ENCODE measurements around the gene SLC10A7.

Gene SLC10A7

DNA sequence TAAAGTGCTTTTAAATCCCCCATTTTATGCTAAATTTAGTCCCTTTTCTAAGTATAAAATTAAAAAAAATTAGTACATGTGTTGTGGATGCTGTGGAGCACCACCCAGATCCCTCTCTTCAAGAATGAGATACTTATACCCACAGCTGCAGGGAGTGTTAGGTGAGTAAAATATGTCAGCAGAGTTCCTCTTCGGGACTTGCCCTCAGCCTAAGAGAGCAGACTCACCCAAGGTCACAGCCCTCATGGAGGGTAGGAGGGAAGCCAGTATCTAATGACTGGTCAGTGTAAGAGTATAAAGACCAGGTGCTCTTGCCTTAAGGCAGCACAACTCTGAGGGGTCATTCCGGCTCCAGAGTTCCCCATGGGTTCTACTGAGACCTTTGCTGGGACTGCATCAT, 218.9 kb downstream of the SLC10A7 start:
- ATAC-seq = no peak

DNA sequence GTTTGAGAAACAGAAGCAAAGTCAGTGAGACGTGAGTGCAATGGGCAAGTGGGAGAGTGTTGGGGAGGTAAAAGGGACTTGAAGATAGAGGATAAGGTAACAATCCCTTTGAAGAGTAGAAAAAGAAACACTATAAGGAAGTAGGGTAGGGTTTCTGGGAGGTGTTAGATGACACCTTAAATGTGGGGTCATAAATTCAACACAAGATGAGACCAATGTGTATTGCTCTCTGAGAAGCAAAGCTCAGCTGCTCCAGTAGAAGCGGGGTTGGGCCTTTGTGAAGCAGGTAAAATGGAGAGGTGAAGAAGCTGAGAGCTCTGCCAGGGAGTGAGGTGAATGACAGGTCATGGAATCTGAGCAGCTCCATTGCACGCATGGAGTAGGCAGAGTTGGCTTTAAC, 222.1 kb downstream of the SLC10A7 start:
- no peak for ATAC-seq

DNA sequence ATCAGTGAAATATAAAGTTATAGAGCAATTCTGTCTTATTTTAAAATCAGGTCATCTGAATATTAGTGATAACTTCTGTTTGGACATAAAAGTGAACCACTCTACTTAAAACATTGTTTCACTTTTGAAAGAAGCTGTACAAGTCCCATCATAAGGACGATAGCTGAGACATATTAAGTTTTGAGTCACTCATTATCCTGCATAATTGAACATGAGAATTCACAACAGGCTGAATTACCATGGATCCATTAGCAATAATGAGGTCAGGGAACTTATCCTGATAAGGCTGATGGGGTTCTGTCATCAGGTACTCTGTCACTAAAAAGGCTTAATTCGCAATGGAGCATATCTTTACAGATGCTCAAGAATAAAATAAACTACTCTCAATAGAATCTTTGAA, 227.0 kb downstream of the SLC10A7 start:
- ATAC-seq = no peak

DNA sequence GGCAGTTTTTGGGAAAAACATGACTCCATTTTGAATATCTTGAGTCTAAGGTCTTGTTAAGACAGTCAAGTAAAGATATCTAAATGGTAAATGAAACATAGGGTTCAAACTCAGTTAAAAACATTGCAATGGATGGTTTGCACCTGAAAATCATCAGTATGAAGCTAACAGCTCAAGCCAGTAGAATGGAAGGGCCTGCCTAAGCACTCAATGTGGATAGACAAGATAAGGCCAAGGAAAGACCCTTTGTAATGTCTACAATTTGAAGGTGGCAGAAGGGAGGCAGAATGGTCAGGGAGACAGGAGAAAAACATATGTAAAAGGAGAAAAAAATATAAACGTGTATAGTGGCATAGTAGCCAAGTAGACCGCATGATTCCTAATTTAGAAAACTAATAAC, 229.2 kb downstream of the SLC10A7 start:
- no peak for ATAC-seq

DNA sequence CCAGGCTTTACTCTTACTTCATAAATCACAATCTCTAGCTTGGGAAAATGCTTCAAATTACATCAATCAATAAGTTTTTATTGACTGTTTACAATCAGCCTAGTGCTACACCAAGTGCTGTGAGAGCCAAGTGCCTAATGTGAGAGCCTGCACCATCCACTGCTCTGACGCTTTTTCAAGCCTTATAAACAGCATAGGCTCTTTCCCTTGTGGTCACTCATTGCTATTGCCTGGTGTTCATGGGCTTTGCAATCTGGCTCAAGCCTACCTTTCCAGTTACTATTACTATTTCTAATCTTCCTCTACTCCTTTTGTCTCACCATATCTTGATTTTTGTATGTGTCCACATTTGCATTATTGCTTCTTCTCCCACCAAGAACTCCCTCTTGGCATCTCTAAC, 230.4 kb downstream of the SLC10A7 start:
- ATAC-seq = no peak

DNA sequence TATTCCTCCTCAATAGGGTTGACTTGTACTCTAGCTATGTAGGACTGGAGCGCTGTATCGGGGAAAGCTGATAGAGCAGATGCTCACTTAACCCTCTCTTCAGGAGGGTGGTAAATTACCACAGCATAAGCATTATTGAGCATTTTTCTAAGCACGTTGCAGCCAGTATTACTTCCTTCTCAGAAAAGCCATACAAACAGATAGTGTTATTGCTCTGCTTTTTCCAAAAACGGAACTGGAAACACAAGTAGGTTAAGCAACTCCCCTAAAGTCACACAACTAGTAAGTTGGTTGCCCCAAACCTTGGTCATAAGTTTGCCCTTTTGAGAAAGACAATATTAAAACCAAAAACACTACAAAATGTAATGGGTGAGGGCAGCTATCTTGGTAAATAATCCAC, 233.5 kb downstream of the SLC10A7 start:
- no peak for ATAC-seq

DNA sequence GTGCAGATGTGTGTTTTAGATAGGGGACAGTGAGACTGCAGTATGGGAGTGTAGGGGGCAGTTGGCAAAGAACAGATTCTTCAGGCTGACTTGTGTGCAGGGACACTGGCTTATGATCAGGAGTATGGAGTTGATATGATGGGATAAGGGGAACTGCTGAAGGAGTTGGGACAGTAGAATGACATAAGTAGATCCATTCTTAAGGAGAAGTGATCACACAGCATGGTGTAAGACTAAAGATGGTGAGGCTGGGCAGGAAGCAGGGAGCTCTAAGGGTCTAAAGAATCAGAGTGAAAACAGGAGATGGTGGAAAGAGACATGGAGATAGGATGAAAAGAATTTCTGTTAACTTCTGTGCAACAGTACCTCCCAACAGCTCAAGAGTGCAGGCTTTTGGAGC, 236.7 kb downstream of the SLC10A7 start:
- ATAC-seq = no peak

DNA sequence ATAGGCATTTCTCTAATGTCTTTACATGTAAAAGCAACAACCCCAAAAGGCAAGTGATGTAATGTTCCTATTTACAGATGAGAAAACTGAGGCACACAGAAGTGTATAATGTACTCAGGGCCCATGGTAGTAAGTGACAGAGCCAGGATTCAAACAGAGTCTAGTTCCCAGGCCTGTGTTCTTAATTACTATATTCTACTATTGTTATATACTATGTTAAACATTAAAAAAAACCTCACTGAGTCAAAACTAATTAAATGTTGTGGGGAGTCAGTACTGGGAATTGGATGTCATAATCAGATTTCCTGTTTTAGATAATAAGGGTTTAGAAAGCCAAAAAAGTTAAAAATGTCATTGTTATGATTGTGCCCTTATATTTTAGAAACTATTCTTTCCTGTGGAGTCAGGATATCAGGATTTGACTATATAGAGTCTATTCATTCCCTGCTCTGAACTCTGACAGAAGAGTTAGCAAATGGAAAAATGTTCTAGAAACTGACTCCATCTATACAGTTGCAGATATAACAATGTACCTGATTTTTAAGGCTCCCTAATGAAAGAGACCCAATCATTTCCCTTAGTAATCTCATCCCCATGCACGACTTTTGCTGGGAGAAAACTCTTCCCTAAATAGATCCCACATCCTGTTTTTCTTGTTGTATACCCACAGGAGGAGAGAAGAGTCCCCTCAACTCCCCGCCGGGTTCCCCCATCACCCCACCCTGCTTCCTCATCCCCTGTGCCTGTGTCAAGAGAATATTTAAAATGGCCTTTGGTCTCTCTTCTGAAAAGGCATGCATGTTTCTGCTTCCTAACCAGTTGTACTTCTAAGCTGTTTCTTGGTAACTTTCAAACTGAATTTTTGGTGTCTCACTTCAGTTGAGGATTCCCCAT, 237.7 kb downstream of the SLC10A7 start:
- no peak for ATAC-seq

DNA sequence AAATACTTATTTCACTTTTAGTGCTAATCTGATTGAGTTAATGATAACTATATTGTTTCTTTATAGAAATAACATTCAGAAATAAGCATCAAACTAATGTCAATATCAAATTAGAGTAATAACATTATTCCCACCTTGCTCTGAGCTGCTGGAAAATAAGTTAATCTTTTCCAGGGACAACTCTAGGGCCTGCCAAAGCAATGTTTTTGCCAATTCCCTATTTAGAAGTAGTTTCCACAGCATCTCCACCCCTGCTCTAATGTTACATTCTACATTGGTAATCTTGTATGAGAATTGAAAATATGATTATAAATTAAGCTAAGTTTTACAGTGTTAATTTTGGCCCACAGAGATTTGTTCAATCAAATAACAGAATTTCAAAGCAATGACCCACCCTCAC, 239.1 kb downstream of the SLC10A7 start:
- no peak for ATAC-seq

DNA sequence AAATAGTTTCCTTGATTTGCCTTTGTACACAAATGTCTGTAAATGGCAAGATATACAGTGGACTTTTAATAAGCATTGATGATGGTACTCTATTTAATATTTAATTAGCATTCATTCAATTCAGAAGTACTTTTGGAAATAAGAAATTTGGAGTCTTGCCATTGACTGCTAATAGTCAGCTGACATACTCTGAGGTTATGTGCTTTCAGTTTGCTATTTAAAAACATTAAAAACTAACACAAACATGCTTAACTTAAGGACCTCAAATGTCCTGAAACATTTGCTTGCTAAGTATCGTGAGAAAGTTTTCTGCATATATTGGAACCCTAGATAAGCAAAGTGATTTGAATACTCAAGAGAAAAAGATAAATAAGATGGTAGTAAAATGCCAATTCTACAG, 242.8 kb downstream of the SLC10A7 start:
- ATAC-seq = no peak

DNA sequence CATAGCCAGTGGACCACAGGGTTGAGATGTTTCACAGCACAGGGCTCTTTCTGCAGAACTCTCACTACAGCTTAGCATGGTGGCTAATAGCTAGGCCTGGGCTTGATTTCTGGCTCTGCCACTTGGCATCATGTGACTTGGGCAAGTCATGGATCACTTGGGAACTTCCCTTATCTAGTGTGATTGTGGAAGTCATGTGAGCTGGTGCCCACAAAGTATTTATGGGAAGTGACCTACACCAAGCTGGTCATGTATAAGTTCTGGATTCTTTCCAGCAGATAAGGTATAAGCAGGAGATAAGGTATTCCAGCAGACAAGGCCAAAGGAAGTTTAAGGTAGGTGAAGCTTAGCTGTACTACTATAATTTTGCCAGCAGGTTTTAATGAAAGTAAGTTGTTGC, 246.4 kb downstream of the SLC10A7 start:
- ATAC-seq = no peak

DNA sequence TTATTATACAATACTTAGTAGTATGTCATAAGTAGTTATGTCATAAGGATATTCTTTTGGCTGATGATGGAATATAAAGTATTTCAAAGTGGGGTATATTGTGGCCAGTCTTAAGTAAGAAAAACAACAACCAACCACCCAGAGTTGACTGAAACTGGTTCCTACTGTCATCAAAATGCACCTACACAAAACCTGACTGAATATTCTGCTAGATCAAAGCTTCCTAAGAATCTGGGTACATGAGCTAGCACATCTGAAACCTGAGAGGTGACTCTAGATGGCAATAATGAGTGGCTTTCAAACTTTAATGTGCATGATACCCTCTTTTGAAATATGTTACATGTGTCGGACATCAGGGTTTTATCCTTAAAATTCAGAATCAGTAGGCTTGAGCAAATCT, 247.0 kb downstream of the SLC10A7 start:
- no peak for ATAC-seq

DNA sequence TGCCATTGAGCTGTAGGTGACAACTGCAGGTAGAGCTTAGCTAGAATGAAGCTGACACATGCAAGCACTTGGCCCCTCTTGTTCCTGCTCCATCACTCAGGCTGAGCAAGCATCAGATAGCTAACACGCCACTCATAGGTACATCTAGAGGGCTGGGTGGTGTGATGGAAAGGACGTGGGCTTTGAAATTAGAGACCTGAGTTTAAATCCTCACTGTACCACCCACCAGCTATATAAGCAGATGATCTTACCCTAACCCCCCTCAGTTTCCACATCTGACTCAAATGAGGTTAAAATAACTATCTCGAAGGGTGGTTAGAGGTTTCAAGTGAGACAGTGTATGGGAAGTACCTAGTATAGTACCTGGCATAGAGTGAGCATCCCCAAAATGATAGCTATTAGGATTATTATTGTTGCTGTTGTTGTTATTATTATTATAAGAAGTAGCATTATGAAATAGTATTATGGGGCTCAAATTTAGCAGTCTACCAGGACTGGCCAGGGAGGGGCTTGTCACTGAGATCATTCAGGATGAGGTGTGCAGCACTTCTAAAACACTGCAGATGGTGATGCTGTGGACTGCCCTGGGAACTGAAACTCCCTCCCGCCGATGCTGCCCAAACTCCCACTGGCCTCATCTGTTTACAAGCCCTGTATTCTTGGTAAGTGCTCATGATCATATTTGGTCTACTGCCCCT, 248.4 kb downstream of the SLC10A7 start:
- ATAC-seq = peak; percentile 46 to 48

DNA sequence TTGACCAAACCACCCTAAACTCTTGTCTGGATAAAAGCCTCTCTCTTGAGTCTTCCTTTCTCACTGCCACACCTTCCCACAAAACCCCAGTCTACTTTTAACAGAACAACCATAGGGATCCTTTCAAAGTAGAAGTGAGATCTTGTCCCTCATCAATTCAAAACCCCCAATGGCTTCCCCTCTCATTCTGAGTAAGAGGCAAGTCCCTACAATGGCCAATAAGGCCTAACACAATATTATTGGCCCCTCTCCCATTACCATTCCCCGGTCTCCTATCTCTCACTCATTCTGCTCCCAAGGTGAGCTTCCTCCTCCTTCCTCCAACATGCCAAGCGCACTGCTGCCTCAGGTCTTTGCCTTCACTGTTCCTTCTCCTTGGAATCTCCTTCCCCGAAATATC, 250.3 kb downstream of the SLC10A7 start:
- no peak for ATAC-seq

DNA sequence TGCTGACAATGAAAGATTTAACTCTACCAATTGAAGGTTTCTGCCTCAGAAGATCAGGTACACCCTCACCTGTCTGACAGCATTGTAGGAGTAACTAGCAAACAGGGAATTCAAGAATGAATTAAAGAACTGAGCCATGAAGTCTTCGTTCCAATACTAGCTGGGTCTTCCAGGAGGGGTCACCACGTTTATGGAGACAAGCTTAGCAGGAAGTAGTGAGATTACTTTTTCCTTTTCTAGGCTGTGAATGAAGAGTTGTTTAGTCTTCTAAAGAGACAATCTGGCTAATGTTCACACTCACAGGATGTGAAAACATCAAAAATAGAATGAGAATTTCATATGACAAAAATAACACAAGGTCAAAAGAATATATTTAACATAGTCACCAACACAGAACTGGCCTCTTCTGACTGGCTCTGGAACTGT, 252.5 kb downstream of the SLC10A7 start:
- ATAC-seq = no peak

DNA sequence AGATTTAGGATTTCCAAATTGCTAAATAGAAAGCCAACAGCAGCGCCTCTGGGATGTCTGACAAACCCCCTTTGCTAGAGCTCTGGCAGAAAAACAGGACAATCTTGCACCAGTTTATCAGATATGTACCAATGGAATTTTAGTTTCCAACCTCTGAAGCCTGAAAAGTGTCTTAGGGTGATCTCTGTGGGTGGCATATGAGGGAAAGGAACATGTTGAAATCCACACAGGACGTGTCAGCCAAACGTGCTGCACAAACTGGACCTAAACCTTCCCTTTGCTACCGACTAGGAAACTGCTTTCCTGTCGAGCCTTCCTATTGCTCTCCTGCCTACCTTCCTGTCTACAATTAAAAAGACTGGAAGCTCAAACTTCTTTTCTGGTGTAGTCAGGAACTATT, 253.9 kb downstream of the SLC10A7 start:
- no peak for ATAC-seq

DNA sequence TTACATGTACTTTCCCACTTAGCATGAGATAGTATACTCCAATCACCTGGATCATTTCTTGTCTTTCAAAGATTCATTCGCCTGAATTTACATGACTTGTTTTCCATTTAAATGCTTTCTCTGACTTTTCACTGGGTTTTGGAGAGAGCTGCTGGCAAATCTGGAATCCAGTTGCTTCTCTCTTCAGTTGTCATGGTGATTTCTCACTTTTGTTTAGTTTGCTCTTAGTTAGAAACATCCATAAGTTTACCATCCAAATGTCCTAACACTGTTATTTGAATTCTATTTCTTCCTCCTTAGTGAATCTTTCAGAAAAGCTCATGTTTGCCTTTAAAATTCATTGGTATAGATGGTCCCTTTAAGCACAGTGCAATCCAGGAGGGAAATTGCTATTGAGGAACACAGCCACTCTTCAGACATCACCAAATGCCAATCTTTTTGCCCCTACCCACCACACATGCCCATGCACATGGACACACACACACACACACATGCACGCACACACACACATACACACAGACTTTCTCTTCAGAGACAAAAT, 255.7 kb downstream of the SLC10A7 start:
- no peak for ATAC-seq

DNA sequence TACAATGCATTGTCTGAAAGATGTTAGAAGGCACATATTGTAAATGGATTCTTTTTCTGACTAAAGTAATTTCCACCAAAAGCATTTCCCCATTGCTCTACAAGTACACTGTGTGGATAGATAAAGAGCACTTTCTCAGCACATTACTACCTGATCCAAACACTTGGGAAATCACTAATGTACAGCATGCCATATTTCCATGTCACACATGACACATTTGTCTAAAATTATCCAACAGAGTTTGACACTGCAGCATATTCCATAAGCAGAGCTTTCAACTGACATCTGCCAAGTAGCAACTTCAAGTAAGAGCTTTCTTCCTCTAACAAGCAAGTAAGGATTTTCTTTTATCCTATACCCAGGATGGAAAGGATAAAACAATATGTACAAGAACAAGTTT, 257.9 kb downstream of the SLC10A7 start:
- no peak for ATAC-seq

DNA sequence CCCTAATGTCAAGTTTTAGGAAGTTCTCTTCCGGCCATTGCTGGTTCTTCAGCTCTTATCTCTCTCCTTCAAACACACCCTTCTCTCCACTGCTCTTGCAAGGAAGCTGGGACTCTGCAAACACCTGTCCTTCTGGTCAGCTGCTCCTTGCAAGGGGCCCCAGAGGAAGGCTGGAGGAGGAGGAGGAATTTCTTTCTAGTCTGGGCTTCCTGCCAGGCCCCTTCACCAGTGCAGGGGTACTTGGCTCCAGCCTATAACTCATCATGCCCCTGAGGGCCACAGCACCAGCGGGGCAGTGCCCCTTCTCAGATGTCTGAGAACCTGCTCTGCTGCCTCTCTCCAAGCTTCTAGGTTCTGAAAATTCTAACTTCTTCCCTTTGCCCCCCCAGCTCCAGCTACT, 260.7 kb downstream of the SLC10A7 start:
- no peak for ATAC-seq

DNA sequence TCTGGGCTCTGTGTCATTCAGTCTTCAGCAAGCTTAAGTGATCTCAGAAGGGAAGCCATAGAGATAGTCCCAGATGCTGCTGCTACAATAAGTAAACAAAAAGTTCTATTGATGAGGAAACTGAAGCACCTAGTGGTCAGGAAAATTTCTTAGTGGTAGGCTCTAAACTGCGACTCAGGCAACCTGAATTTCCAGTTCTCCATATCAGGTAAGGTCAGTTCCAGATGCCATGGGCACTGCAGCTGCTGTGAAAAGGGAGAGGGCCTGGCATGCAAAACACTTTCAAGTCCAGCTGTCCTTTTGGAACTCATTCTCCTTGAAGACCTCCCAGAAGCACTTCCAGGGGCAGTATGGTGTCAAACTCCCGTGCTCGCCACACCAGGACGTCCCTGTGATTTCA, 261.2 kb downstream of the SLC10A7 start:
- ATAC-seq = no peak

DNA sequence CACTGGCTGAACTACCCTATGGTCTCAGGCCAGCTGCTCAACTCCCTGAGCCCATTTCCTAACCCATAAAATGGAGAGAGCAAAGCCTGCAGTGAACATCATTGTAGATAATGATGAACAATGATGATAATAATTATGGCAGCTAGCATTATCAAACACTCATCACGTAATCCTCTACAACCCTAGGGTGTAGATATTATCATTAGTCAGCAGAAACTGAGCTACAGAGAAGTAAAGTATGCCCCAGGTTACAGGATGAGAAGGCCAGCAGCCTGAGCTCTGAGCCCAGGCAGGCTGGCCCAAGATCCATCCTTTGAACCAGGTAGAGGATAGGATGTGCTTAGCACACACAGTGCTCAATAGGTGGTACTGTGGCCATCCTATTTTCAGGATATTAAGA, 264.2 kb downstream of the SLC10A7 start:
- ATAC-seq = no peak

DNA sequence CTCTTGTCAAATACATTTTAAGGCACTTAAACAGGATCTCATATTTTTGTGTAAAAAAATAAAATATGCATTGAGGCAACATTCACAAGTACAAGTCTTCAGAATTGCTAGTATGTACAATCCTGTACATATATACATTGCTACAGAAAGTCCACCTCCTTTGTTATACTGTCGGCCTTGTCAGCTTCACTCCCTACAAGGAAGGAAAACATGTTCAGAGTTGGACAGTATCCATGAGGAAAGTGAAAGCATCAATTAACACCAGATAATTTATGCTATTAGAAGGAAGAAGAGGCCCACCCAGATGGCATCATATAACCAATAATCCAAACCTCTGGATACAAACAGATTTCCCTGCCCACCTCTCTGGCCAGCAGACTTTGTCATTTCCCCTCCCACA, 265.4 kb downstream of the SLC10A7 start:
- no peak for ATAC-seq

DNA sequence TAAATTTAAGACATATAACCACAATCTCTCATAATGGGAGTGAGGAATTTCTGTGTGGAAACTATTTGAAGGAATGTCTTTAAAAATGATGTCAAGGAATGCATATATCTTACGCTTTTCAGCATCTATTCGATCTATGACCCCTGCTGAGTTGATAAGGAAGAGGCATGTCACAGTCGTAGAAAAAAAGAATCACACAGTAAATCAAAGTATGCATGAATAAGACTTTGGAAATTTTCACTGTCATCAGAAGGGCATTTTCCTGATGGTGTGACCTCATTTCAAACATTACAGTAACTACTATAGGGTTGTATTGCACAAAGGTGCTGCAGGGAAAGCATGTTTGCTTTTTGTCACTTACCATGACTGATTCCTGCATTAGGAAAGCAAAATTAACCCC, 265.9 kb downstream of the SLC10A7 start:
- ATAC-seq = no peak

DNA sequence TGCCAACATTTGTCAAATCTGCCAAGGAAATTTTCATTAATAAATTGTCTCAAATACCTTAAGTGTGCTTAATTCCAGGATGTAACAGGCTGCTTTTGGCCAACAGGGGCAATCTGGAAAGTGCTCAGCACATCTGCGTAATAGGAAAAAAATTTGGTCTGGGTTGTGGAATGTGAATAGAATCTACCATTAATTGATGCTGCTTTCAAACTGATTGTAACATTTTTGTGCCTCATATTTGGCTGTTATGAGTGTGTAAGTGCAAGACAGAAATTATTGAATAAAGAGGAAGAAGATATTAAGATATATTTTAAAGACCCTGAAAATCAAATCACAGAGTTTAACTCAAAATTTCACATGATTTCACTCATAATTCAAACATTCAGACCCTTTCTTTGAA, 266.3 kb downstream of the SLC10A7 start:
- ATAC-seq = no peak

Data from activated CD4-positive, CD25-positive, alpha-beta regulatory T cell treated with anti-CD3 and anti-CD28 coated beads, Interleukin-2, amount 50 U/mL, for 24 hours (primary cell).